K562 (cell line): Measurements from ENCODE around the gene EPB41L2. TPM values are rescaled to one million over a fixed set of nuclear protein-coding genes. Genes with fewer than 3 reads are reported as not detected.

ENCODE experiments used
- L3MBTL2 ChIP-seq: fragments of 450-650 bp; IDR thresholded peaks from 2 replicates; pipeline ENCODE4 v1.6.1; 2016; ENCODE audit warnings: mild to moderate bottlenecking, moderate library complexity
- MGA ChIP-seq: fragments of 450-650 bp; IDR thresholded peaks from 2 replicates; pipeline ENCODE4 v1.6.1; 2016; ENCODE audit warnings: mild to moderate bottlenecking, moderate library complexity
- PKNOX1 ChIP-seq: fragments of 450-650 bp; IDR thresholded peaks from 2 replicates; pipeline ENCODE4 v1.6.1; 2016
- polyA plus RNA-seq, 8 experiments: library from polyadenylated mRNA; depleted of rRNA in 4 of 8; stranded (reverse) in 5 of 8; unstranded in 3 of 8; fragments of >200 nt; fragmentation: Nextera tagmentation in 2 of 8; fragmentation: Illumina TruSeq in 1 of 8; extraction: Ambion mirVana in 2 of 8; extraction: Trizol in 1 of 8; gene quantifications; 2 replicates each; pipeline versions ENCODE4 v1.2.1 to v1.2.3, GENCODE V29; 2011 to 2014; ENCODE audit warnings: inconsistent platforms in 1 of 8, missing spikeins in 1 of 8
- total RNA-seq, 7 experiments: library from RNA; depleted of rRNA in 6 of 7; stranded (reverse); fragments of >200 nt in 6 of 7; fragmentation: Illumina TruSeq in 2 of 7; extraction: Trizol in 2 of 7; gene quantifications; 2 replicates each; pipeline versions ENCODE4 v1.2.1 to v1.2.3, GENCODE V29; 2011 to 2021; ENCODE audit warnings: low replicate concordance in 1 of 7

Gene EPB41L2
- total and polyA plus RNA-seq, 9 of the 15 experiments (the other 6 are each of a cell fraction or from before 2014, with no cell fraction given), result 5.1 to 53.6 (median 25.0) TPM

GRCh38 chr6:131001111-131001736 is 61.8 kb downstream of the EPB41L2 start (continued):
- TF ChIP-seq MGA (peak; percentile 47; the same call in 1 of the 2 replicates), L3MBTL2 (peak; percentile 40; the same call in 1 of the 2 replicates), PKNOX1 (peak; percentile 69)
